Activated T-cell treated with anti-CD3 and anti-CD28 coated beads for 4 hours (primary cell): ENCODE measurements around the gene MOB3B.

Source experiments
- DNase-seq: peaks from one replicate; pipeline ENCODE4 v3.0.0-alpha.2; 2020

The MOB3B gene

GRCh38 chr9:27331393-27331792 lies 198.2 kb downstream of the MOB3B start:
- DNase-seq, result no peak

- no peak for DNase-seq
Observed at GRCh38 chr9:27329291-27329690, 200.3 kb downstream of the MOB3B start.

- DNase-seq, result no peak
Observed at GRCh38 chr9:27328483-27328882, 201.1 kb downstream of the MOB3B start.

- no peak for DNase-seq
Observed at GRCh38 chr9:27311184-27311583, 218.4 kb downstream of the MOB3B start.

- no peak for DNase-seq
Observed at GRCh38 chr9:27310582-27310981, 219.0 kb downstream of the MOB3B start.

- DNase-seq, result no peak
Observed at GRCh38 chr9:27308691-27309390, 220.8 kb downstream of the MOB3B start.

- DNase-seq, result no peak
Observed at GRCh38 chr9:27304521-27304920, 225.1 kb downstream of the MOB3B start.

- no peak for DNase-seq
Observed at GRCh38 chr9:27303219-27303618, 226.4 kb downstream of the MOB3B start.

GRCh38 chr9:27297050-27297449 lies 232.6 kb downstream of the MOB3B start, which contains the start of gene EQTN:
EQTN (minus strand) TSS chr9:27297150; CDS start chr9:27297055, 95 bp downstream.
- no peak for DNase-seq

GRCh38 chr9:27293996-27294395 lies 235.6 kb downstream of the MOB3B start:
- no peak for DNase-seq

- no peak for DNase-seq
Observed at GRCh38 chr9:27292659-27293405, 236.8 kb downstream of the MOB3B start.

- no peak for DNase-seq
Observed at GRCh38 chr9:27291292-27291691, 238.3 kb downstream of the MOB3B start.

GRCh38 chr9:27282269-27282668 lies 247.3 kb downstream of the MOB3B start:
- no peak for DNase-seq

GRCh38 chr9:27280860-27281259 lies 248.8 kb downstream of the MOB3B start:
- DNase-seq, result no peak

- DNase-seq, result no peak
Observed at GRCh38 chr9:27280249-27280648, 249.4 kb downstream of the MOB3B start.

- no peak for DNase-seq
Observed at GRCh38 chr9:27279611-27280010, 250.0 kb downstream of the MOB3B start.

- DNase-seq, result no peak
Observed at GRCh38 chr9:27278374-27278773, 251.2 kb downstream of the MOB3B start.

GRCh38 chr9:27276193-27277030 lies 253.2 kb downstream of the MOB3B start:
- no peak for DNase-seq
